H1 (cell line): ENCODE data around the gene ALK.

Source experiments
- ATF2 ChIP-seq: IDR thresholded peaks from 2 replicates; pipeline ENCODE4 v1.6.1; 2012; ENCODE audit warnings: low read length, inconsistent platforms
- CHD7 ChIP-seq: fragments of 300-600 bp; sonication (generic); IDR thresholded peaks from 2 replicates; pipeline ENCODE4 v1.7.1; 2012; ENCODE audit warnings: low read length, moderate library complexity, mild to moderate bottlenecking, inconsistent platforms; ENCODE audit not compliant: insufficient replicate concordance
- CREB1 ChIP-seq: IDR thresholded peaks from 2 replicates; pipeline ENCODE4 v1.6.1; 2012; ENCODE audit warnings: inconsistent platforms
- CTCF ChIP-seq, 3 experiments: IDR thresholded peaks; 1 replicate in 2 of 3; 2 replicates in 1 of 3; pipeline versions ENCODE4 v1.5.1 to v1.6.1; 2011; ENCODE audit warnings: low read length in 3 of 3, mild to moderate bottlenecking in 3 of 3, inconsistent platforms in 2 of 3, low read depth in 1 of 3, moderate library complexity in 1 of 3; ENCODE audit not compliant: insufficient read depth in 1 of 3; ENCODE audit errors: control extremely low read depth in 1 of 3
- EP300 ChIP-seq, 2 experiments: IDR thresholded peaks; 1 replicate in 1 of 2; 2 replicates in 1 of 2; pipeline ENCODE4 v1.6.1; 2011 to 2012; ENCODE audit warnings: low read depth in 2 of 2, low read length in 2 of 2, mild to moderate bottlenecking in 2 of 2, borderline replicate concordance in 1 of 2, inconsistent platforms in 1 of 2, moderate library complexity in 1 of 2
- EZH2 ChIP-seq: fragments of 200-600 bp; sonication (generic); IDR thresholded peaks from 2 replicates; pipeline ENCODE4 v1.7.1; 2012; ENCODE audit warnings: low read depth, mild to moderate bottlenecking, moderate library complexity, low read length, inconsistent platforms; ENCODE audit not compliant: severe bottlenecking
- JUN ChIP-seq: IDR thresholded peaks from 2 replicates; pipeline ENCODE4 v1.6.1; 2011; ENCODE audit warnings: low read depth, mild to moderate bottlenecking, improper control_type of control experiment, low read length
- JUND ChIP-seq: IDR thresholded peaks from 2 replicates; pipeline ENCODE4 v1.6.1; 2011; ENCODE audit warnings: mild to moderate bottlenecking, improper control_type of control experiment, low read length
- POLR2A ChIP-seq, 2 experiments: IDR thresholded peaks; 1 replicate in 1 of 2; 2 replicates in 1 of 2; pipeline ENCODE4 v1.6.1; 2011; ENCODE audit warnings: low read depth in 2 of 2, low read length in 2 of 2, mild to moderate bottlenecking in 2 of 2; ENCODE audit errors: control extremely low read depth in 1 of 2
- POLR2AphosphoS5 ChIP-seq: IDR thresholded peaks from 2 replicates; pipeline ENCODE4 v1.6.1; 2011; ENCODE audit warnings: low read depth, low read length
- SP1 ChIP-seq: IDR thresholded peaks from 2 replicates; pipeline ENCODE4 v1.6.1; 2011; ENCODE audit warnings: low read depth, low read length

GRCh38 chr2:29400930-29401653, 520.3 kb downstream of the ALK start:
- TF ChIP-seq EZH2 (no peak), CHD7 (no peak), ATF2 (no peak), JUN (no peak), POLR2A (IDR thresholded peaks at IDR 0.05; ENCODE audit: control extremely low read depth in 1 of 2, low read depth in 2 of 2, low read length in 2 of 2) (no peak), CTCF (IDR thresholded peaks at IDR 0.05; ENCODE audit: control extremely low read depth in 1 of 3, insufficient read depth in 1 of 3, low read depth in 1 of 3, low read length in 3 of 3) (no peak), SP1 (no peak), POLR2AphosphoS5 (no peak), CREB1 (no peak), EP300 (IDR thresholded peaks at IDR 0.05; ENCODE audit: borderline replicate concordance in 1 of 2, low read depth in 2 of 2, low read length in 2 of 2) (no peak), JUND (no peak)
